Measurements from ENCODE around the gene PDILT. TPM values are rescaled to one million over a fixed set of nuclear protein-coding genes. Genes with fewer than 3 reads are reported as not detected.
"Not testable (repeated sequence)": the region's sequence is repeated elsewhere in the genome, so short reads cannot be mapped to it uniquely, and the experiment has no call there.

The PDILT gene
- total RNA-seq, 8 experiments from 2014 or later, result 0.15 TPM; not detected in 7

- no peak for ATAC-seq (replicated peaks in 6 of 8)
- no peaks in the 10 kb centered on the region for H3K4me1 ChIP-seq (replicated peaks in 1 of 2)
- no peak overlapping the region for H3K27ac ChIP-seq
- H3K4me3 ChIP-seq, result no peak overlapping the region
- in situ Hi-C loops (cut with MboI; ENCODE audit: low pct_unique_long_range_greater_than_20kb in 2 of 9, low sequenced_read_pairs in 9 of 9, unreplicated experiment in 9 of 9), result no loop called here
- WGBS, 10 experiments, result 0 to 83% (median 47%) methylated on average over 1 to 3 of the region's 3 CpGs; no CpG with 5 or more reads in 4 of the 10 experiments
Measured at GRCh38 chr16:20325005-20325404, 79.5 kb downstream of the PDILT start.

- no peak for ATAC-seq (replicated peaks in 6 of 8)
- no peaks in the 10 kb centered on the region for H3K4me1 ChIP-seq (replicated peaks in 1 of 2)
- in situ Hi-C loops (cut with MboI; ENCODE audit: low pct_unique_long_range_greater_than_20kb in 2 of 9, low sequenced_read_pairs in 9 of 9, unreplicated experiment in 9 of 9), result no loop called here
- H3K4me3 ChIP-seq, result no peak overlapping the region
- no peak overlapping the region for H3K27ac ChIP-seq
- WGBS, 10 experiments, result 0 to 91% (median 51%) methylated on average over 1 to 5 of the region's 9 CpGs; no CpG with 5 or more reads in 5 of the 10 experiments
Measured at GRCh38 chr16:20323591-20324117, 80.9 kb downstream of the PDILT start.

GRCh38 chr16:20322696-20323095 lies 81.8 kb downstream of the PDILT start:
- H3K27ac ChIP-seq, result no peak overlapping the region
- H3K4me1 ChIP-seq (replicated peaks in 1 of 2), result no peaks in the 10 kb centered on the region
- in situ Hi-C loops (cut with MboI; ENCODE audit: low pct_unique_long_range_greater_than_20kb in 2 of 9, low sequenced_read_pairs in 9 of 9, unreplicated experiment in 9 of 9), result no loop called here
- 0 to 83% (median 60%) methylated on average over 1 to 4 of the region's 4 CpGs; no CpG with 5 or more reads in 5 of the 10 experiments for WGBS, 10 experiments
- ATAC-seq (replicated peaks in 6 of 8), result no peak
- no peak overlapping the region for H3K4me3 ChIP-seq

- H3K4me1 ChIP-seq (replicated peaks in 1 of 2), result no peaks in the 10 kb centered on the region
- no peak for ATAC-seq (replicated peaks in 6 of 8)
- H3K4me3 ChIP-seq, result no peak overlapping the region
- H3K27ac ChIP-seq, result no peak overlapping the region
- 0 to 100% (median 75%) methylated on average over 1 of the region's 1 CpG; no CpG with 5 or more reads in 6 of the 10 experiments for whole genome bisulfite sequencing, 10 experiments
- in situ Hi-C loops (cut with MboI; ENCODE audit: low pct_unique_long_range_greater_than_20kb in 2 of 9, low sequenced_read_pairs in 9 of 9, unreplicated experiment in 9 of 9), result no loop called here
Measured at GRCh38 chr16:20321671-20322070, 82.9 kb downstream of the PDILT start.

- WGBS, 10 experiments, result 72 to 100% (median 86%) methylated on average over 2 of the region's 2 CpGs; no CpG with 5 or more reads in 6 of the 10 experiments
- H3K4me1 ChIP-seq (replicated peaks in 1 of 2); in situ Hi-C loops (cut with MboI; ENCODE audit: low pct_unique_long_range_greater_than_20kb in 2 of 9, low sequenced_read_pairs in 9 of 9, unreplicated experiment in 9 of 9); H3K4me3 ChIP-seq; H3K27ac ChIP-seq; ATAC-seq (replicated peaks in 6 of 8): not testable (repeated sequence)
Measured at GRCh38 chr16:20321051-20321450, 83.5 kb downstream of the PDILT start.

- ATAC-seq (replicated peaks in 6 of 8), result no peak
- Histone ChIP-seq H3K4me3 (no peak overlapping the region), H3K27ac (no peak overlapping the region), H3K4me1 (replicated peaks in 1 of 2) (no peaks in the 10 kb centered on the region)
- in situ Hi-C loops (cut with MboI; ENCODE audit: low pct_unique_long_range_greater_than_20kb in 2 of 9, low sequenced_read_pairs in 9 of 9, unreplicated experiment in 9 of 9), result no loop called here
Measured at GRCh38 chr16:20320592-20320991, 83.9 kb downstream of the PDILT start.

GRCh38 chr16:20320178-20320577 lies 84.4 kb downstream of the PDILT start:
- in situ Hi-C loops (cut with MboI; ENCODE audit: low pct_unique_long_range_greater_than_20kb in 2 of 9, low sequenced_read_pairs in 9 of 9, unreplicated experiment in 9 of 9), result no loop called here
- ATAC-seq (replicated peaks in 6 of 8), result no peak
- no peak overlapping the region for H3K4me3 ChIP-seq
- WGBS, 10 experiments, result 60 to 73% methylated on average over 1 to 2 of the region's 2 CpGs; no CpG with 5 or more reads in 8 of the 10 experiments
- H3K4me1 ChIP-seq (replicated peaks in 1 of 2), result no peaks in the 10 kb centered on the region
- no peak overlapping the region for H3K27ac ChIP-seq

- ATAC-seq (replicated peaks in 6 of 8), result no peak
- in situ Hi-C loops (cut with MboI; ENCODE audit: low pct_unique_long_range_greater_than_20kb in 2 of 9, low sequenced_read_pairs in 9 of 9, unreplicated experiment in 9 of 9), result no loop called here
- WGBS, 10 experiments, result 0 to 86% (median 56%) methylated on average over 1 of the region's 1 CpG; no CpG with 5 or more reads in 3 of the 10 experiments
- Histone ChIP-seq H3K4me1 (replicated peaks in 1 of 2) (no peaks in the 10 kb centered on the region), H3K27ac (no peak overlapping the region), H3K4me3 (no peak overlapping the region)
Measured at GRCh38 chr16:20319406-20319805, 85.1 kb downstream of the PDILT start.

GRCh38 chr16:20318437-20318836 lies 86.1 kb downstream of the PDILT start:
- Histone ChIP-seq H3K4me3 (no peak overlapping the region), H3K27ac (no peak overlapping the region), H3K4me1 (replicated peaks in 1 of 2) (no peaks in the 10 kb centered on the region)
- in situ Hi-C loops (cut with MboI; ENCODE audit: low pct_unique_long_range_greater_than_20kb in 2 of 9, low sequenced_read_pairs in 9 of 9, unreplicated experiment in 9 of 9), result no loop called here
- ATAC-seq (replicated peaks in 6 of 8), result no peak
- 11 to 65% (median 28%) methylated on average over 1 to 3 of the region's 3 CpGs; no CpG with 5 or more reads in 6 of the 10 experiments for WGBS, 10 experiments

GRCh38 chr16:20318006-20318405 lies 86.5 kb downstream of the PDILT start:
- no peak overlapping the region for H3K4me3 ChIP-seq
- in situ Hi-C loops (cut with MboI; ENCODE audit: low pct_unique_long_range_greater_than_20kb in 2 of 9, low sequenced_read_pairs in 9 of 9, unreplicated experiment in 9 of 9), result no loop called here
- H3K4me1 ChIP-seq (replicated peaks in 1 of 2), result no peaks in the 10 kb centered on the region
- no peak for ATAC-seq (replicated peaks in 6 of 8)
- no peak overlapping the region for H3K27ac ChIP-seq
- 0 to 92% (median 63%) methylated on average over 1 to 6 of the region's 7 CpGs; no CpG with 5 or more reads in 1 of the 10 experiments for WGBS, 10 experiments

GRCh38 chr16:20317117-20317516 lies 87.4 kb downstream of the PDILT start:
- no peak overlapping the region for H3K4me3 ChIP-seq
- WGBS, 10 experiments, result 0 to 100% (median 46%) methylated on average over 1 to 6 of the region's 8 CpGs; no CpG with 5 or more reads in 2 of the 10 experiments
- in situ Hi-C loops (cut with MboI; ENCODE audit: low pct_unique_long_range_greater_than_20kb in 2 of 9, low sequenced_read_pairs in 9 of 9, unreplicated experiment in 9 of 9), result no loop called here
- H3K4me1 ChIP-seq (replicated peaks in 1 of 2), result no peaks in the 10 kb centered on the region
- no peak overlapping the region for H3K27ac ChIP-seq
- peak in 1 of 8 experiments; percentile 24 for ATAC-seq (replicated peaks in 6 of 8)

GRCh38 chr16:20316715-20317114 lies 87.8 kb downstream of the PDILT start:
- no peak overlapping the region for H3K4me3 ChIP-seq
- WGBS, 10 experiments, result 0 to 100% (median 34%) methylated on average over 1 to 5 of the region's 5 CpGs; no CpG with 5 or more reads in 2 of the 10 experiments
- H3K4me1 ChIP-seq (replicated peaks in 1 of 2), result no peaks in the 10 kb centered on the region
- ATAC-seq (replicated peaks in 6 of 8), result no peak
- no peak overlapping the region for H3K27ac ChIP-seq
- in situ Hi-C loops (cut with MboI; ENCODE audit: low pct_unique_long_range_greater_than_20kb in 2 of 9, low sequenced_read_pairs in 9 of 9, unreplicated experiment in 9 of 9), result no loop called here

GRCh38 chr16:20315764-20316163 lies 88.8 kb downstream of the PDILT start:
- Histone ChIP-seq H3K4me3 (no peak overlapping the region), H3K27ac (no peak overlapping the region), H3K4me1 (replicated peaks in 1 of 2) (no peaks in the 10 kb centered on the region)
- ATAC-seq (replicated peaks in 6 of 8), result no peak
- in situ Hi-C loops (cut with MboI; ENCODE audit: low pct_unique_long_range_greater_than_20kb in 2 of 9, low sequenced_read_pairs in 9 of 9, unreplicated experiment in 9 of 9), result no loop called here
- WGBS, 10 experiments, result 40 to 97% (median 90%) methylated on average over 1 to 5 of the region's 6 CpGs; no CpG with 5 or more reads in 5 of the 10 experiments

- Histone ChIP-seq H3K4me1 (replicated peaks in 1 of 2) (no peaks in the 10 kb centered on the region), H3K4me3 (no peak overlapping the region), H3K27ac (no peak overlapping the region)
- no peak for ATAC-seq (replicated peaks in 6 of 8)
- WGBS, 10 experiments, result 0 to 100% (median 79%) methylated on average over 1 to 2 of the region's 3 CpGs; no CpG with 5 or more reads in 4 of the 10 experiments
- in situ Hi-C loops (cut with MboI; ENCODE audit: low pct_unique_long_range_greater_than_20kb in 2 of 9, low sequenced_read_pairs in 9 of 9, unreplicated experiment in 9 of 9), result no loop called here
Measured at GRCh38 chr16:20314575-20314974, 90.0 kb downstream of the PDILT start.

Data from motor neuron (in vitro differentiated cells).